ENCODE data around the gene NPTXR. TPM values are rescaled to one million over a fixed set of nuclear protein-coding genes. Genes with fewer than 3 reads are reported as not detected.

The NPTXR gene
- total RNA-seq, 4 donors from 2014 or later: 7.5 to 12.3 (median 8.4) TPM

DNA sequence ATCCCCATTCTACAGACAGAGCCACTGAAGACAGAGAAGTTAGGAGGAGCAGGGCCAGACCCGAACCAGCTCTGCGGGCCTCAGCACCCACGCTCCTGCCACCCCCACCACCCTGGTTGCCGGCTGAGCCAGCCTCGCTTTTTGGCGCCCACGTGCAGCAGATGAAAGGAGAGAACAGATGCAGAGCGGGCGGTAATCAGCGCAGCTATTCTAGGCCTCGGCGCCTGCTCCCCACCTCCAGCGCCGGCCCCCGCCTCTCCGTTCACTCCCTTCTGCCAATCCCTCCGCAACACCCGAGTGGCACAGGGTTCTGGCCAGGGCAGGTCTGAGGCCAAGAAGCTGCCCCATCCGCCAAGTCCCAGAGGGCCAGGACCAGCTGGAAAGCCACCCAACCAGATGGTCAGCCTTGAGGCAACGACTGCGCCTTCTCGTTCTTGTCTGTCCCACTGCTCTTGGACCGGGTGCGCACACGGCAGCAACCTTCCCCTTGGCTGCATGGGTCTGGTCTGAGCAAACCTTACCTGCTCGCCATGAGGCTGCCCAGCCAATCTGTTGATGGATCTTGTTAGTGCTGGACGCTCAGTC lies 66.6 kb downstream of the NPTXR start:
- TF ChIP-seq, protein P1, sequence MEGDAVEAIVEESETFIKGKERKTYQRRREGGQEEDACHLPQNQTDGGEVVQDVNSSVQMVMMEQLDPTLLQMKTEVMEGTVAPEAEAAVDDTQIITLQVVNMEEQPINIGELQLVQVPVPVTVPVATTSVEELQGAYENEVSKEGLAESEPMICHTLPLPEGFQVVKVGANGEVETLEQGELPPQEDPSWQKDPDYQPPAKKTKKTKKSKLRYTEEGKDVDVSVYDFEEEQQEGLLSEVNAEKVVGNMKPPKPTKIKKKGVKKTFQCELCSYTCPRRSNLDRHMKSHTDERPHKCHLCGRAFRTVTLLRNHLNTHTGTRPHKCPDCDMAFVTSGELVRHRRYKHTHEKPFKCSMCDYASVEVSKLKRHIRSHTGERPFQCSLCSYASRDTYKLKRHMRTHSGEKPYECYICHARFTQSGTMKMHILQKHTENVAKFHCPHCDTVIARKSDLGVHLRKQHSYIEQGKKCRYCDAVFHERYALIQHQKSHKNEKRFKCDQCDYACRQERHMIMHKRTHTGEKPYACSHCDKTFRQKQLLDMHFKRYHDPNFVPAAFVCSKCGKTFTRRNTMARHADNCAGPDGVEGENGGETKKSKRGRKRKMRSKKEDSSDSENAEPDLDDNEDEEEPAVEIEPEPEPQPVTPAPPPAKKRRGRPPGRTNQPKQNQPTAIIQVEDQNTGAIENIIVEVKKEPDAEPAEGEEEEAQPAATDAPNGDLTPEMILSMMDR (IDR thresholded peaks at IDR 0.05): no peak
- TF ChIP-seq EP300 (IDR thresholded peaks at IDR 0.05) (no peak), POLR2A (IDR thresholded peaks at IDR 0.05) (no peak)
- no peak for DNase-seq (ENCODE audit: low spot score in 2 of 2)
- Histone ChIP-seq H3K4me3 (no peak overlapping the region), H3K9me3 (no peaks in the 10 kb centered on the region), H3K27ac (no peak overlapping the region), H3K36me3 (peaks cover 0 to 46% (median 0%) of the 10 kb centered on the region in 3 donors), H3K4me1 (peaks cover 0 to 3% (median under 1%) of the 10 kb centered on the region in 4 donors), H3K27me3 (no peaks in the 10 kb centered on the region)
- WGBS, 2 donors: 87 to 89% methylated on average over 26 to 27 of the region's 27 CpGs

DNA sequence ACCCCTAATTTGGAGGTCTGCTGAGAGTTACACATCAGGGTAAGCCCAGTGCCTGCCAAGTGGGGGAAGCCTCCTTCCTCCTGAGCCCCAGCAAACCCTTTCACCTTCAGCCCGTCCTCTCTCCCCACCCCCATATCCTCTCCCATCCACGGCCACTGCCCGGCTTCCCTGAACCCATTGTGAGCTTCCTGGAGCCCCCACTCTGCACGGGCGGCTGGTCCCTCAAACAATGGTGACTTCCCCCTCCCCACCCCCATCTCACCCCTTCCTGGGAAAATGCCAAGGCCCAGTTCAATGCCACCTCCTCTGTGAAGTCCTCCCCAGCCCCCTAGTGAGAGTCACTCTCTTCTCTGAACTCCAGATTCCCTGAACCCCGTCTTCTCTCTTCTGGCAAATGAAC lies 67.7 kb downstream of the NPTXR start:
- WGBS, 2 donors: 38 to 39% methylated on average over 6 of the region's 6 CpGs
- Histone ChIP-seq H3K4me1 (no peaks in the 10 kb centered on the region), H3K36me3 (peaks cover 0 to 43% (median 0%) of the 10 kb centered on the region in 3 donors), H3K27ac (no peak overlapping the region), H3K4me3 (no peak overlapping the region), H3K9me3 (no peaks in the 10 kb centered on the region), H3K27me3 (no peaks in the 10 kb centered on the region)
- no peak for DNase-seq (ENCODE audit: low spot score in 2 of 2)
- TF ChIP-seq, protein P1 (IDR thresholded peaks at IDR 0.05): no peak
- TF ChIP-seq EP300 (IDR thresholded peaks at IDR 0.05): no peak
- no peak for TF ChIP-seq POLR2A (IDR thresholded peaks at IDR 0.05)

DNA sequence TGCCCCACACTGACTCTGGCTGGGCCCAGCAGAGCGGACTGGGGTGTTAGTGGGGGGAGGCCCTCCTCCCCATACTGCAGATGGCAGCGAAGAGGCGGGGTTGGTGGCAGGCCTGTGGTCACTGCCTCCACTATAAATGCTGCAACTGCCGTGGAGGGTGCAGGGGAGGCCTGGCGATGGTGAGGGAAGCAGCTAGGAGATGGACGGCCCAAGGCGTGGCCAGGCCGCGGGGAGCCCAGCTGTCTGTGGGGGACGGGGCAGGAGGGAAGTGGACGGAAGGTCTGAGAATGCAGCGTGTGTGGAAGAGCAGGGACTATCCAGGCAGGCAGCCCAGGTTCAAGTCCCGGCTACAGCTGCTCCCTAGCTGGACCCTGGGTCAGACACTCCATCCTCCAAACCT lies 68.2 kb downstream of the NPTXR start:
- Histone ChIP-seq H3K4me3 (no peak overlapping the region), H3K9me3 (no peaks in the 10 kb centered on the region), H3K36me3 (peaks cover 0 to 39% (median 0%) of the 10 kb centered on the region in 3 donors), H3K27me3 (no peaks in the 10 kb centered on the region), H3K4me1 (no peaks in the 10 kb centered on the region), H3K27ac (no peak overlapping the region)
- no peak for DNase-seq (ENCODE audit: low spot score in 2 of 2)
- TF ChIP-seq POLR2A (IDR thresholded peaks at IDR 0.05): no peak
- no peak for TF ChIP-seq EP300 (IDR thresholded peaks at IDR 0.05)
- TF ChIP-seq, protein P1 (IDR thresholded peaks at IDR 0.05): no peak
- WGBS, 2 donors: 66 to 72% methylated on average over 13 of the region's 13 CpGs

DNA sequence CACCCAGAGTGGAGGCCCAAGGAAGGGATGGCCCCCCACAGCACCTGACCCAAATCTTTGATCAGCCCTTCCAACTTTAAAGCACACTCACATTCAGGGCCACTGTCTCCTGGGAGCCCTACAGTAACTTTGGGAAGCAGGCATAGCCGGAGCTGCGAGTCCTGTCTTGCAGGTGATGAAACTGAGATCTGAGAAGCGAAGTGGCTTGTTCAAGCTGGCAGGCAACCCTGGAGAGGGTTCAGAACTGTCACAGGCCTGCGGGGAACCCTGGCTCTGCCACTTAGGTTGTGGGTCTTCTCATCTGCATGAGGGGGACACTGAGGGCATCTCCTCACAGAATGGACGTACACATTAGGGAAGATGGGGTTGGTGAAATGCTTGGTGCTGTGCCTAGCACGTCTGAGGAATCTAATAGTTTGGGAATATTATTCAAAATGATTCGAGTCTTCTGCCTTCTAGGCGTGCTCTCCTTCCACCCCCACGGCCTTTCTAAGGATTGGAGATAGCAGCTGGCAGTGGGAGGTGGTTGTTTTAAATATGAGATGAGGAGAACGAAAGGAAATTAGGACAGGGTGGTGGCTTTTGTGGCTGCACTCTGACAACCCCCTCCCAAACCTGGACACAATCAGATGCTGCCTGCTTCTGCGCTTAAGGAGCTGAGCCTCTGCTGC lies 69.2 kb downstream of the NPTXR start:
- TF ChIP-seq POLR2A (IDR thresholded peaks at IDR 0.05) (no peak), EP300 (IDR thresholded peaks at IDR 0.05) (no peak)
- Histone ChIP-seq H3K4me1 (no peaks in the 10 kb centered on the region), H3K27ac (no peak overlapping the region), H3K4me3 (no peak overlapping the region), H3K9me3 (no peaks in the 10 kb centered on the region), H3K27me3 (no peaks in the 10 kb centered on the region), H3K36me3 (peaks cover 0 to 29% (median 0%) of the 10 kb centered on the region in 3 donors)
- WGBS, 2 donors: 69 to 77% methylated on average over 9 to 11 of the region's 11 CpGs
- no peak for DNase-seq (ENCODE audit: low spot score in 2 of 2)

DNA sequence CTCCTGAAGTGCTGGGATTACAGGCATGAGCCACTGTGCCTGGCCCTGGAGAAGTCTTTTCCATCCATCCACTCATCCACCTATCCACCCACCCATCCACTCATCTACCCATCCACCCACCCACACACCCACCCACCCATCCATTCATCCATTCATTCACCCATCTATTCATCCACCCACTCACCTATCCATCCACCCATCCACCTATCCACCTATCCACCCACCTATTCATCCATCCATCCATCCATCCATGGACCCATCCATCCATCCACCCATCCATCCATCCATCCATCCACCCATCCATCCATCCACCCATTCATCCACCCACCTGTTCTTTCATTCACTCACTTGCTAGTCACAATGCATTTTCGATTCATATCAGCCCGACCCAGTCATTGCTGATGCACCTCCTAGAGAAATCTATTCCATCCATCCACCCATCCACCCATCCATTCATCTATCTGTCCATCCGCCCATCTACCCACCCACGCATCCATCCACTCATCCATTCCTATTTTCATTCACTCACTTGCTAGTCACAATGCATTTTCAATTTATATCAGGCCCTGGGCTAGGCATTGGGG lies 70.4 kb downstream of the NPTXR start:
- 93 to 94% methylated on average over 4 of the region's 4 CpGs for WGBS, 2 donors
- Histone ChIP-seq H3K4me3 (no peak overlapping the region), H3K27me3 (no peaks in the 10 kb centered on the region), H3K27ac (no peak overlapping the region), H3K36me3 (peaks cover 0 to 17% (median 0%) of the 10 kb centered on the region in 3 donors), H3K9me3 (no peaks in the 10 kb centered on the region), H3K4me1 (peaks cover 0 to 7% (median 0%) of the 10 kb centered on the region in 4 donors)
- TF ChIP-seq POLR2A (IDR thresholded peaks at IDR 0.05) (no peak), EP300 (IDR thresholded peaks at IDR 0.05) (no peak)
- TF ChIP-seq, protein P1 (IDR thresholded peaks at IDR 0.05): no peak
- DNase-seq (ENCODE audit: low spot score in 2 of 2): no peak
